NAMALWA (cell line): Measurements from ENCODE around the gene MYO1F.
"Not testable (repeated sequence)": the region's sequence is repeated elsewhere in the genome, so short reads cannot be mapped to it uniquely, and the experiment has no call there.

ENCODE experiments used
- DNase-seq: peaks from one replicate; pipeline ENCODE4 v3.0.0-alpha.2; 2015; ENCODE audit warnings: low spot score

The MYO1F gene

DNA sequence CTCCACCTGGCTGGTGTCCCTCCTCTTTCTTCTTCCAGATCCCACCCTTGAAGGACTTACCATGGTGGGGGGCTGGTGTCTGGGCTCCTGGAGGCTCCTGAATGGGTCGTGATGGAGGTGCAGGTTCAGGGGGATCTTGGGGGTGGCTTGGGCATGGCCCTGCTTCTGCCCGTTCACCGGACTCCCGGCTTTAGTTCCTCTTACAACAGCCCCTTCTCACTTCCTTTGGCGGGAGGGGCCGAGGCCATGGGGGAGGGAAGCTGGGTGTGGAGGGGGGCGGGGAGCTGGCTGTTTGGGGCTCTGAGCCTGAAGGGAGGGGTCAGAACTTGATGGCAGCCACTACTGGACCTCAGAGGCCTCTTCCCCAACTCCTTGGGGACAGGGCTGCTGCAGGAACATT is at the start of gene MYO1F:
Gene MYO1F (minus strand): TSS at position 196 of the 400 bp plus-strand sequence. CDS start 133 bp downstream, at position 63.
- no peak for DNase-seq

DNA sequence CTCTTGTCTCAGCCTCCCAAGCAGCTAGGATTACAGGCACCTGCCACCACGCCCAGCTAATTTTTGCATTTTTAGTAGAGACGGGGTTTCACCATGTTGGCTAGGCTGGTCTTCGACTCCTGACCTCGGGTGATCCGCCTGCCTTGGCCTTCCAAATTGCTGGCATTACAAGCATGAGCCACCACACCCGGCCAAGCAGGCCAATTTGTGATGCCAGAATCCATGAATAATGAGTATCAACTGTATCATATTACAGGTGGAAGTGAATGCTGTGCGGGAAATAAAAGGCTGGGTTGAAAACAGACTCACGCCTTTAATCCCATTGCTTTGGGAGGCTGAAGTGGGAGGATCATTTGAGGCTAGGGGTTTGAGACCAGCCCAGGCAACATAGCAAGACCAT is 49.6 kb upstream of the MYO1F start:
- no peak for DNase-seq

DNA sequence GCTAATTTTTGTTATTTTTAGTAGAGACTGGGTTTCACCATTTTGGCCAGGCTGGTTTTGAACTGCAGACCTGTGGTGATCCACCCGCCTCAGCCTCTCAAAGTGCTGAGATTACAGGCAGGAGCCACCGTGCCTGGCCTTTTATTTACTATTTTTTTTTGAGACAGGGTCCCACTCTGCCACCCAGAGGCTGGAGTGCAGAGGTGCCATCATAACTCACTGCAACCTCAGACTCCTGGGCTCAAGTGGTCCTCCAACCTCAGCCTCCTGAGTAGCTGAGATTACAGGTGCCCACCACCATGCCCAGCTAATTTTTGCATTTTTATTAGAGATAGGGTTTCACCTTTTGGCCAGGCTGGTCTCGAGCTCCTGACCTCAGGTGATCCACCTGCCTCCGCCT is 45.6 kb upstream of the MYO1F start:
- not testable (repeated sequence) for DNase-seq

DNA sequence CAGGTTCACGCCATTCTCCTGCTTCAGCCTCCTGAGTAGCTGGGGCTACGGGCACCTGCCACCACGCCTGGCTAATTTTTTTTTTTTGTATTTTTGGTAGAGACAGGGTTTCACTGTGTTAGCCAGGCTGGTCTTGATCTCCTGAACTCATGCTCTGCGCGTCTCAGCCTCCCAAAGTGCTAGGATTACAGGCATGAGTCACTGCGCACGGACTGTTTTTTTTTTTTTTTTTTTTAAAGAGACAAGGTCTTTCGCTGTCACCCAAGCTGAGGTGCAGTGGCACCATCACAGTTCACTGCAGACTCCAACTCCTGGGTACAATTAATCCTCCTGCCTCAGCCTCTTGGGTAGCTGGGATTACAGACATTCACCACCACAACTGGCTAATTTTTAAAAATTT is 41.5 kb upstream of the MYO1F start:
- no peak for DNase-seq

DNA sequence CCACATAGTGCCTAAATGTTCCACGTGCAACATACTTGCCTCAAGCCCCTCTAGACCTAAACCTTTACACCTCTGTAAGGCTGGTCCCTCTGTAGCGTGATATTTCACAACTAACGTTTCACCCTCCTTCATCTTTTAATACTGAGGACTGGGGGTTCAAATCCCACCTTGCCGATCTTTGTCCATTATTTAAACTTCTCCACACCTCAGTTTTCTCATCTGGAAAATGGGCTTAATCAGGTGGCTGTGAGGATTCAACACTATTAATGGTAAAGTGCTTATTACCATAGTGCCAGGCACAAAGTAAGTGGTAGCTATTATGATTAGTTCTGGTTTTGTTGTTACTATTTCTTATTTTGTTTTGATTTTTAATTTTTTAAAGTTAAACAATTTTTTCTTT is 40.7 kb upstream of the MYO1F start:
- DNase-seq, result no peak

DNA sequence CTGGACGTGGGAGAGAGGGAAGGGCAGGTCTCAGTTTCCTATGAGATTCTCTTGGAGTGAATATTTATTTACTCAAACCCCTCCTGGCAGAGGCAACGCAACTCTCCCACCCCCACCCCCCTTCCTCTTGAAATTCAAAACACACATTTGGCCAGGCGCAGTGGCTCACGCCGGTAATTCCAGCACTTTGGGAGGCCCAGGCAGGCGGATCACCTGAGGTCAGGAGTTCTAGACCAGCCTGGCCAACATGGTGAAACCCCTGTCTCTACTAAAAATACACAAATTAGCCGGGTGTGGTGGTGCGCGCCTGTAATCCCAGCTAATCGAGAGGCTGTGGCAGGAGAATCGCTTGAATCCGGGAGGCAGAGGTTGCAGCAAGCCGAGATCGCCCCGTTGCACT is 40.1 kb upstream of the MYO1F start:
- DNase-seq, result not testable (repeated sequence)

DNA sequence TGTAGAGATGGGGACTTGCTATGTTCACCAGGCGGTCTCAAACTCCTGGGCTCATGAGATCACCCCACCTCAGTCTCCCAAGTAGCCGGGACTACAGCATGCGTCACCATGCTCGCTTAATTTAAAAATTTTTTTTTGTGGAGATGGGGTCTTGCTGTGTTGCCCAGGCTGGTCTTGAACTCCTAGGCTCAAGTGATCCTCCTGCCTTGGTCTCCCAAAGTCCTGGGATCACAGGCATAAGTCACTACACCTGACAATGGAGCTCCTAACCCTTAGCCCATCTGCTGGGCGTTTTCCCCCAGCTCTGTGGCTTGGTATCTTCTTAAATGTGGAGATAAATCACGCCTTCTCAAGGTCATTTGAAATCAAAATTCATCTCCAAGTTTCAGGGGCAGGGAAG is 39.6 kb upstream of the MYO1F start:
- no peak for DNase-seq

DNA sequence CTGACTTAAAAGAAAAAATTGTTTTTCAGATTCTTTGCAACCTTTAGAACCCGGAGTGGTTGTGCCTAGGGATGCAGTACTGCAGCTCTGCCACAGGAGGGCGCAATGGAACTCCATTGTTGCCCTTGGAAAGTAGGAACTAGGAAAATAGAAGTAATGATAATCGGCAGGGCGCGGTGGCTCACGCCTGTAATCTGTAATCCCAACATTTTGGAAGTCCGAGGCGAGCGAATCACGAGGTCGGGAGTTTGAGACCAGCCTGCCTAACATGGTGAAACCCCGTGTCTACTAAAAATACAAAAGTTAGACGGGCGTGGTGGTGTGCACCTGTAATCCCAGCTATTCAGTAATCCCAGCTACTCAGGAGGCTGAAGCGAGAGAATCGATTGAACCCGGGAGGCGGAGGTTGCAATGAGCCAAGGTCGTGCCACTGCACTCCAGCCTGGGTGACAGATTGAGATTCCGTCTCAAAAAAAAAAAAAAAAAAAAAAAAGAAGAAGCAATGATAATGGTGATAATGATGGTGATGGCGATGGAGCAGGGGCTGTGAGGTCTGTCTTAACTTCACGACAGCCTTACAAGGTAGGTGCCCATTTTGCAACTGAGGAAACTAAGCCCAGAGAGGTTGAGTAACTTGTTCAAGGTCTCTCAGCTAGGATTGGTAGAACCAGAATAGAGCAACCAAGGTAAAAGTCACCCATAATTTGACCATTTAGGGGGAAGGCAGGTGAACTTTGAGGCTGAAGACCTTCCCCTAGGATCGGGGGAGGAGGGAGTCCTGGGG is 38.8 kb upstream of the MYO1F start:
- peak; percentile 64 for DNase-seq

DNA sequence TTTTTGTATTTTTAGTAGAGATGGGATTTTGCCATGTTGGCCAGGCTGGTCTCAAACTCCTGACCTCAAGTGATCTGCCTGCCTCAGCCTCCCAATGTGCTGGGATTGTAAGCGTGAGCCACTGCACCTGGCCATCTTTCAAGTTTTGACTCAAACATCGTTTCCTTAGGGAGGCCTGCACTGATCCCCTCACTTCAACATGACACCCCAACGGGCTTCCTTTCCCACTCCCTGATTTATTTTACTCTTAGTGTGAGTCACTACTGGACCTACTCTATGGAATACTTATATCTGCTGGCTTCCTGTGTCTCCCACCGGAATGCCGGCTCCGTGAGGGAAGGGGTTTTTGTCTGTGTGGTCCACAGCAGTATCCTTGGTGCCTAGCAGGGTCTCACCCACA is 37.8 kb upstream of the MYO1F start:
- DNase-seq, result no peak

DNA sequence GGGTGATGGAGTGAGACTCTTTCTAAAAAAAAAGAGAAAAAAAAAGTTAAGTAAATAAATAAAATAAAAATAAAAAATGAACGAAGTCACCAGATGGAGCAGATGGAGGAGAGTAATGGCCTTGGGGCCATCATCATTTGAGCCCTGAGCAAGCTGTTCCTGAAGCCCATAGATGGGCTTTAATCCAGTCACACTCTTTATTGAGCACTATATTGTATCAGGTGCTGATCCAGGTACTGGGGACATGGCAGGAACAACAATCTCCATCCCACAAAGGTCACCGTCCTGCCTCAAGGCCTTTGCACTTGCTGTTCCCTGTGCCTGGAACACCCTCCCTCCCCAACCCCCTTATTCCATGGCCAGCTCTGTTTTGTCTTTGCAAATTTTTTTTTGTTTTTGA is 37.2 kb upstream of the MYO1F start:
- DNase-seq, result no peak

DNA sequence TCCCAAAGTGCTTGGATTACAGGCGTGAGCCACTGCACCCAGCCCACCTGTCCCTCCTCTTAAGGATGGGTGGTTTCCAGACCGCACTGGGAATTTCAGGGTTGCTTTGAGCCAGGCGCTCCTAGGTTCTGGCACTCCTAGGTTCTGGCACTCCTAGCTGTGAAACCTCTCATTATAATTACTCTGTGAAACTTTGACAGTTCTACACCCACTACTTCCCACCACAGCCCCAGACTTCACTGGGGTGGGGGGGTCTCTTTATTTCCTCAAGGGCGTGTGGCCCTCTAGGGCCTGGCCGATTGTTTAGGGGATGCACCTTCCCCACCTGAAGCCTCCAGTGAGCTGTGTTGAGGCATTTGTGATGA is 35.5 kb upstream of the MYO1F start:
- DNase-seq, result no peak

DNA sequence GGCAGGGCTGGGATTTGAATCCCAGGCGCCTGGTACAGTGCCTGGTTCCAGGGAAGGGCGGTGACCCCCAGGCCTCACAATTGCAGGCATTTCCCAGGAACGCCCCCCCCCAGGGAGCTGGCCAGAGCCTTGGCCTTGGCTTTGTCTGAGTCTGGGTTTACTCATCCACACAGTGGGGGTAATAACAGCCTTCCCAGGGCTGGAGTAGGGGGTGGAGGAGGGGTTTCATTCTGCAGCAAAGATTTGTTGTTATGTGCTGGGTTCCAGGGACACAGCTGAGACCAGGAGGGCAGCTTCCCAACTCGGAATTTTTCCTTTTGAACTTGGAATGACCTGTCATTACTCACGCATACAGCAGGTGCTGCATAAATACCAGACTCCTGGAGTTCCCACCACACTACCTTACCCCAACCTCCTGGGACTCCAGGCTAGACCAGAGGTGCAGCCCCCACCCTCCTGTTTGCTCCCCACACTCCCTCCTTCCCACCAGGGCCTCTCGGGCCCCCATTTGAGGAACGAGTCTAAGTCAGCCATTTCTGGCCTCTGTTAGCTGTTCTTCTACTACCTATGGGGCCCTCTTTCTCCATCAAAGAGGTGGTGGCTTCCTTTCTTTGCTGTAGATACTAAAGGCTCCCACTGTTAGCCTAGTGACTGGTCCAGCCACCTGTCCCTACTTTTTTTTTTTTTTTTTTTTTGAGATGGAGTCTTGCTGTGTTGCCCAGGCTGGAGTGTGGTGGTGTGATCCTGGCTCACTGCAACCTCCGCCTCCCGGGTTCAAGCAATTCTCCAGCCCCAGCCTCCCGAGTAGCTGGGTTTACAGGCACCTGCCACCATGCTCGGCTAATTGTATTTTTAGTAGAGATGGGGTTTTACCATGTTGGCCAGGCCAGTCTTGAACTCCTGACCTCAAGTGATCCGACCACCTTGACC is 34.9 kb upstream of the MYO1F start:
- DNase-seq, result no peak

DNA sequence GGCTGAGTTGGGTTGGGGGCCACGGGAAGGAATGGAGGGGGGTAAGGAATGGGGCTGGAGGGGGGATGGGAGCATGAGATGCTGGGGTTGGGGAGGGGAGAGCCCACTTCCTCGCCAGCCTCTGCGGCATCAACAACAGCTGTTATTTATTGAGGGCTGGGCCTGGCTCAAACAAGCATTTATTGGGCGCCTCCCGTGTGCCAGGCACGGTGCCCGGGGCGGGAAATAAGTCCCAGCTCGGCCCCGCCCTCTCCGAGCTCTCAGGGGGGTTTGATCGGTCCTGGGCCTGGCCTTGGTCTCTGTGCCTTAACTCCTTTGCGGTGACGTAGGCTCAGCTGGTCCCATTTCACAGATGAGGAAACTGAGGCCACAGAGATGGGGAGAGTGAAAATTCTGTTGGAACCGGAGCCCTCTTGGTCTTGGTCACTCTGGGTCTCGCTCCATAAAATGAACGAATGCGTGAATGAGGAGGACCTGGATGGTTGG is 34.2 kb upstream of the MYO1F start:
- no peak for DNase-seq

DNA sequence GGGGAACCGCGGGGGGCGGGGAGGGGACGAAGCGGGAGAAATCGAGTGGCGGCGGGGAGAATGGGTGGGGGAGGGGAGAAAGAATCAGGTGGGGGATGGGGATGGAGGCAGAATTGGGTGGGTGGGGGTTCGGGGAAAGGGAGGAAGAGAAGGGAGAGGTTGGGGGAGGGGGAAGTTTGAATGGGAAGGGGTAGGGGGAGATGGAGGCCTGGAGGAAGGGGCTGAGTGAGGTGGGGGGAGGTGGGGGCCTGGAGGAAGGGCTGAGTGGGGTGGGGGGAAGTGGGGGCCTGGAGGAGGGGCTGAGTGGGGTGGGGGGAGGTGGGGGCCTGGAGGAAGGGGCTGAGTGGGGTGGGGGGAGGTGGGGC is 33.7 kb upstream of the MYO1F start:
- DNase-seq, result no peak

DNA sequence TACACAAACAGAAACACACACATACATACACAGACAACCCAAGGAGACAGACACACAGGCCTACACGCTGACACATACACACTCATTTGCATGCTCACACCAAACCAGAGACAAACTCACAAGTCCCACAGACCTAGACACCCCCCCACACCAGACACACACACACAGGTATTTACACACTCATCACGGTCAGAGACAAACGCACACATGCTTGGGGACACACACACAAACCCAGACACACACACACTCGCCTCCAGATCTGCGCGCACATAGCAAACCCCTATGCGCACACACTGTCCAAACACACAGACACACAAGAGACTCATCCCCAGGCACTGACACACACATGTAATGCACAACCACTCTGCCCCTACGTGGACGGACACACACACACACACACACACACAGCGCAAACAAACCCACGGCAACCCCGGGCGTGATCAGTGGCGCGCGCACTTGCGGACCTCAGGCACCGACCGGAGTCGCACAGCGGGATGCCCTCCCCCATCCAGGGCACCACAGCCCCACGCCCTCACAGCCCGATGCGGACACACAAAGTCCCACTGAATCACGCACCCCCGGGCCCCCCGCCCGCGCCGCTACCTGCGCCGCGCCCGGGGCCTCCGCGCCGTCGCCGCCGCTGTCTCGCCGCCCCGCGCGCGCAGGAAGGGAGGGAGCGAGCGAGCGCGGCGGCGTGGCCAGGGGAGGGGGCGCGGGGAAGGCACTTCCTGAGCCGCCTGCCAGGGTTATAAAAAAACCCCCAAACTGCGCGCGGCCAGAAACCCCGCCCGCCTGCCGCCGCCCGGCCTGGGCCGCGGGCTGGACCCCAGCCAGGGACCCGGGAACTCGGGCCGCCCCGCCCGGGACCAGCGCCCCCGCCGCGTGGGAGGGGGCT is 33.0 kb upstream of the MYO1F start, which contains the start of gene ADAMTS10:
Gene ADAMTS10 (minus strand): TSS at position 675 of the 895 bp plus-strand sequence. CDS start 5,005 bp downstream, outside the sequence.
- DNase-seq, result no peak

DNA sequence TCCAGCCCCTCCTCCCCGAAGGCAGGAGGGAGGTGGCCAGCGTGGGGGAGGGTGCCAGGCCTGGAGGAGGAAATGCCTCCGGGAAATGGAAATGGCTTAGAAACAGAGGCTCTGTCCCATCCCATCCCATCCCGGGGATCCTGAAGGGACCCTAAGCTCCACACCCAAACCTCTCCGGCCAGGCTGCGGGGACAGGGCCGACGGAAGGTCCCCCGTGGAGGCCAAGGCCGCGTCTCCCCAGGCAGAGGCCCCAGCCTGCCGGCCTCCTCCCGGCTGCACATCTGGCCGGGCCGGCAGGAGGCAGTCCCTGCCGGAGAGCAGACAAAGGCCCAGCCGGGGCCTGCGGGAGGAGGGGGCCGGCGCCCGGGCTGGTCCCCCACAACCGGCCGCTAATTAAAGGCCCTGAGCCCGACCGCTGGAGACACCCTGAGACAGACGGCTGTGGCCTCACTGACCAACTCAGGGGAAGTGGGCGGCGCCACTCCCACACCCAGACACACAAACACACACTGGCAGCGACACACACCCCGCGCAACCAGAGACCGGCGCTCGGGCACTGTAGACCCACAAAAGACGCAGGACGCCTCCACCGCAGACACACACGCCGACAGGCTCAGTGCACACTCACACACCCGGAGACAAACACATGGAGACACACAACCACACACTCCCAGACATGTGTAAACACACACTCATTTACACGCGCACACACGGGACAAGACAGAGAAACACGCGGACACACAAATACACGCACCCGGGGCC is 32.2 kb upstream of the MYO1F start:
- no peak for DNase-seq

DNA sequence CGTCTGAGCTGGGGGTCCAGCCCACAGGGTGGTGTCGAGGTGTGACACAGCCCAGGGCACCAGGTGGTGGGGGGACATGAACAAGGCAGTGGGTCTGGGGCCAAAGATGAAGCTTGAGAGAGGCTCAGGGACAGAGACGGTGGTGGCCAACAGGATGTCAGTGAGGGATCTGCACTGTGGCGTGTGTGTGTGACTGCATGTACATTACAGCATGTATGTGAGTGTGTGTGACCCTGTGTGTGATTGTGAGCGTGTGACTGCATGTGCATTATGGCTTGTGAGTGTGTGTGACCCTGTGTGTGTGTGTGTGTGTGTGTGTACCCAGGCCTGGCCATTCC is 31.7 kb upstream of the MYO1F start:
- no peak for DNase-seq

DNA sequence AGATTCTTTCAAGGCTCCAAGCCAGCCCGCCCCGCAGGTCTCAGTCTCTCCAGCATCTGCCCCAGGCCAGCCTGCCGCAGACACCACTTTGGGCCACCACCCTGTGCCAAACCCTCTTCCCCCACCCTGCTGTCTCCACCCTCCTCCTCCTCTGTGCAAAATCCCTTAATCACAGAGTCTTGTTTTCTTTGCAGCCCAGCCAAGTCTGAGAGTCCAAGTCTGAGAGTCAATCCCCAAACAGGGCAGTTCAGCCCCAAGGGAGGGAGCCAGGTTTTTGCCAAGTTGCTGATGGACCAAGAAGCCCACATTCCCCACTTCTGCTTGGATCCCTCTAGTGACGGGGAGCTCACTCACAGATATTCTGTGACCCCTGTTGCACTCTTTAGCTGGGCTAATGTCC is 30.1 kb upstream of the MYO1F start:
- no peak for DNase-seq

DNA sequence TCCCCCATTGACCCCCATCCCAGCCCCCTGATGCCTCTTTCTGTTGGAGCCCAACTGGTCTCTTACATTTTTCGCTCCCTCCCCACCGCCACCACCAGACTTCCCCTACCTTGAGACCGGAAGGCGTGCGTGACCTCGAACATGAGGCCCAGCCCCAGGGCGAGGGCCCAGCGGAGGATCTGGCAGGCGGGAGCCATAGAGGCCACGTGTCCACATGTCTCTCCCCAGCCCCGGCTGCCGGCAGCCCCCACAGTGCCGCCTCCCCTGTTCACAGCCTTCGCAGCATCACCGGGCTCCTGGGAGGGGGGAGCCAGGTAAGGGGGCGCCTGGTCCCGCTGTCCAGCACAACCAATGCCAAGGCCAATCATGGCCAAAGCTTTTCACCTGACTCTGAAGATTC is 28.3 kb upstream of the MYO1F start:
- no peak for DNase-seq

DNA sequence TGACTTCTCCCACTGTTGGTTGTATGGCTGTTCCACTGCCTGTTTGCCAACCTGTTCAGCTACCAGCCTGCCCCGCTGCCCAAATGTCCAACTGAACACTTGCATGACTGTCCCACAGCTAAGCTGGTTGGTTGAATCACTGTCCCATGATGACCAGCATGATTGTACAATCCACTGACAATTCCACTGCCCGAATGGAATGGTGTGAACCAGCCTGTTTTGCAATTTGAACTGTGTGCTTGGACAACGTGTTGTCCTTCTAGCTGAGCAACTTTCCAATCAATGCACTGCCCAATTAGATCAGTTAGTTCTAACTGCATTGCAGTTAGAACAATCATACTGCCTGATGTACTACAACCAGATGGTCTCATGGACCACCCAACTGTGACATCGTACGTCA is 24.6 kb upstream of the MYO1F start:
- DNase-seq, result no peak

DNA sequence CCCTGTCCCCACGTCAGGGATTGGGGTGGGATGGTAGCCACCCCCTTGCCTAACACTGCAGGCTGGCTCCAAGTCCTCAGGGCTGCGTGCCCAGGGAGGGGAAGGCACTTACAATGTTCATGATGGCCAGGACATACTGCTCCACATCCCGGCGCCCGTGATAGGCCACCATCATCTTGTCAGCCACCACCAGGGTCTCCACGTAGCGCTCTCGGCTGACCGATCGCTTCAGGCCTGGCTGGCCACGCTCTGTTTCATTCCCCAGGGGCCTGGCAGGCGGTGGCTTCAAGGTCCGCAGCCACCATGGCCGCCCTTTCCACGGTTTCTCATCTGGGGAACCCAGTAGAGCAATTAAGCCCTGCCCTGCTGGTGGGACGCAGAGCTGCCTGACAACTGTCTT is 23.6 kb upstream of the MYO1F start:
- DNase-seq, result no peak
